HEK293T (cell line): ENCODE data around the gene ARHGAP6.

Experiments used
- ARNT ChIP-seq: fragments of 450-650 bp; IDR thresholded peaks from 2 replicates; pipeline ENCODE4 v1.6.1; 2017; ENCODE audit warnings: mild to moderate bottlenecking
- BHLHE40 ChIP-seq: fragments of 450-650 bp; IDR thresholded peaks from 2 replicates; pipeline ENCODE4 v1.6.1; 2016; ENCODE audit warnings: mild to moderate bottlenecking, moderate library complexity, borderline replicate concordance
- CTBP1 ChIP-seq: fragments of 450-650 bp; IDR thresholded peaks from 2 replicates; pipeline ENCODE4 v1.6.1; 2016; ENCODE audit warnings: borderline replicate concordance
- FOXA1 ChIP-seq: fragments of 450-650 bp; IDR thresholded peaks from 2 replicates; pipeline ENCODE4 v1.6.1; 2016; ENCODE audit warnings: mild to moderate bottlenecking
- HDGF ChIP-seq: fragments of 450-650 bp; IDR thresholded peaks from 2 replicates; pipeline ENCODE4 v1.6.1; 2017; ENCODE audit warnings: antibody characterized with exemption, borderline replicate concordance
- NFRKB ChIP-seq: fragments of 450-650 bp; IDR thresholded peaks from 2 replicates; pipeline ENCODE4 v1.6.1; 2016; ENCODE audit warnings: mild to moderate bottlenecking, moderate library complexity
- SP1 ChIP-seq: fragments of 450-650 bp; IDR thresholded peaks from 2 replicates; pipeline ENCODE4 v1.6.1; 2017
- TF ChIP-seq, protein P1 (sequence below): fragments of 450-650 bp; IDR thresholded peaks from 2 replicates; pipeline ENCODE4 v1.6.1; 2016

DNA sequence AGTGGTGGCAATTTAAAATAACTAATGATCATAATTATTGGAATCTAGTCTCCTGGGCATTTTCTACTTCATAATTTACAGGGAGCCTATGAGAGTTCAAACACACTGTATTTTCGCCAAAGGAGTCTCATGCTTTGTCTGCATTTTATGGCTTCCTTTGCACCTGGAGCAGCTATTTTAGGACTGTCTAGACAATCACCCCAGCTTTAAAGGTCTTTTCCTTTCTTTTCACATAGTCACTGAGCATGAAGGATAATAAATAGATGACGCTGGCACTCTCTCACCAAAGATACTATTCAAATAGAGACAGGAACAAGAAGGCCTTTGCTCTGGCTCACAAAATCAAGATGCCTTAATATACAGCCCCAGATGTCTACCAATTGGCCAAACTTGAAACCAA, 329.5 kb downstream of the ARHGAP6 start:
- TF ChIP-seq HDGF = no peak
- TF ChIP-seq BHLHE40 = no peak
- TF ChIP-seq NFRKB = no peak
- no peak for TF ChIP-seq CTBP1
- TF ChIP-seq ARNT = no peak
- TF ChIP-seq FOXA1 = no peak
- TF ChIP-seq, protein P1, sequence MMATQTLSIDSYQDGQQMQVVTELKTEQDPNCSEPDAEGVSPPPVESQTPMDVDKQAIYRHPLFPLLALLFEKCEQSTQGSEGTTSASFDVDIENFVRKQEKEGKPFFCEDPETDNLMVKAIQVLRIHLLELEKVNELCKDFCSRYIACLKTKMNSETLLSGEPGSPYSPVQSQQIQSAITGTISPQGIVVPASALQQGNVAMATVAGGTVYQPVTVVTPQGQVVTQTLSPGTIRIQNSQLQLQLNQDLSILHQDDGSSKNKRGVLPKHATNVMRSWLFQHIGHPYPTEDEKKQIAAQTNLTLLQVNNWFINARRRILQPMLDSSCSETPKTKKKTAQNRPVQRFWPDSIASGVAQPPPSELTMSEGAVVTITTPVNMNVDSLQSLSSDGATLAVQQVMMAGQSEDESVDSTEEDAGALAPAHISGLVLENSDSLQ = no peak
- TF ChIP-seq SP1 = no peak
